Measurements from ENCODE around the gene ZFYVE19.
A peak's percentile ranks its signal among the peaks of the same experiment; 100 is the strongest.

The ZFYVE19 gene

GRCh38 chr15:40793216-40793989 lies 13.5 kb upstream of the ZFYVE19 start:
- Histone ChIP-seq H3K27ac (ENCODE audit: low read depth, low read length) (peak overlapping the region; percentile 78), H3K27me3 (ENCODE audit: insufficient read depth, low read length) (no peaks in the 10 kb centered on the region), H3K4me3 (ENCODE audit: low read depth, low read length) (peak overlapping the region; percentile 22), H3K4me1 (ENCODE audit: control insufficient read depth, insufficient read depth, low read length, unreplicated experiment) (peaks cover 19% of the 10 kb centered on the region), H3K79me2 (ENCODE audit: control insufficient read depth, insufficient read depth, low read length, unreplicated experiment) (peaks cover 34% of the 10 kb centered on the region), H3K36me3 (ENCODE audit: insufficient read depth, low read length) (0 out of 2 replicates have a peak, but pooled peaks cover 3% of the 10 kb centered on the region), H2AFZ (ENCODE audit: low read length, unreplicated experiment) (no peak overlapping the region)

- no peak overlapping the region for H3K27ac ChIP-seq (ENCODE audit: low read depth, low read length)
- H2AFZ ChIP-seq (ENCODE audit: low read length, unreplicated experiment) = no peak overlapping the region
- H3K79me2 ChIP-seq (ENCODE audit: control insufficient read depth, insufficient read depth, low read length, unreplicated experiment) = peaks cover 31% of the 10 kb centered on the region
- H3K4me1 ChIP-seq (ENCODE audit: control insufficient read depth, insufficient read depth, low read length, unreplicated experiment) = peaks cover 15% of the 10 kb centered on the region
- no peak overlapping the region for H3K4me3 ChIP-seq (ENCODE audit: low read depth, low read length)
- no peaks in the 10 kb centered on the region for H3K27me3 ChIP-seq (ENCODE audit: insufficient read depth, low read length)
- 0 out of 2 replicates have a peak, but pooled peaks cover 3% of the 10 kb centered on the region for H3K36me3 ChIP-seq (ENCODE audit: insufficient read depth, low read length)
Measured at GRCh38 chr15:40796041-40796440, 10.8 kb upstream of the ZFYVE19 start.

- H3K27me3 ChIP-seq (ENCODE audit: insufficient read depth, low read length) = no peaks in the 10 kb centered on the region
- H3K4me3 ChIP-seq (ENCODE audit: low read depth, low read length) = no peak overlapping the region
- H3K79me2 ChIP-seq (ENCODE audit: control insufficient read depth, insufficient read depth, low read length, unreplicated experiment) = peaks cover 31% of the 10 kb centered on the region
- H2AFZ ChIP-seq (ENCODE audit: low read length, unreplicated experiment) = no peak overlapping the region
- H3K27ac ChIP-seq (ENCODE audit: low read depth, low read length) = no peak overlapping the region
- H3K36me3 ChIP-seq (ENCODE audit: insufficient read depth, low read length) = 0 out of 2 replicates have a peak, but pooled peaks cover 3% of the 10 kb centered on the region
- peaks cover 15% of the 10 kb centered on the region for H3K4me1 ChIP-seq (ENCODE audit: control insufficient read depth, insufficient read depth, low read length, unreplicated experiment)
Measured at GRCh38 chr15:40796512-40796911, 10.4 kb upstream of the ZFYVE19 start.

GRCh38 chr15:40799523-40799922 lies 7.4 kb upstream of the ZFYVE19 start:
- H3K4me1 ChIP-seq (ENCODE audit: control insufficient read depth, insufficient read depth, low read length, unreplicated experiment) = no peaks in the 10 kb centered on the region
- H3K36me3 ChIP-seq (ENCODE audit: insufficient read depth, low read length) = no peaks in the 10 kb centered on the region
- H3K4me3 ChIP-seq (ENCODE audit: low read depth, low read length) = no peak overlapping the region
- no peaks in the 10 kb centered on the region for H3K27me3 ChIP-seq (ENCODE audit: insufficient read depth, low read length)
- H2AFZ ChIP-seq (ENCODE audit: low read length, unreplicated experiment) = no peak overlapping the region
- no peak overlapping the region for H3K27ac ChIP-seq (ENCODE audit: low read depth, low read length)
- H3K79me2 ChIP-seq (ENCODE audit: control insufficient read depth, insufficient read depth, low read length, unreplicated experiment) = peaks cover 41% of the 10 kb centered on the region

- no peak overlapping the region for H3K4me3 ChIP-seq (ENCODE audit: low read depth, low read length)
- no peak overlapping the region for H2AFZ ChIP-seq (ENCODE audit: low read length, unreplicated experiment)
- H3K36me3 ChIP-seq (ENCODE audit: insufficient read depth, low read length) = no peaks in the 10 kb centered on the region
- peaks cover 6% of the 10 kb centered on the region for H3K4me1 ChIP-seq (ENCODE audit: control insufficient read depth, insufficient read depth, low read length, unreplicated experiment)
- no peaks in the 10 kb centered on the region for H3K27me3 ChIP-seq (ENCODE audit: insufficient read depth, low read length)
- no peak overlapping the region for H3K27ac ChIP-seq (ENCODE audit: low read depth, low read length)
- H3K79me2 ChIP-seq (ENCODE audit: control insufficient read depth, insufficient read depth, low read length, unreplicated experiment) = peaks cover 49% of the 10 kb centered on the region
Measured at GRCh38 chr15:40803076-40803475, 3.8 kb upstream of the ZFYVE19 start.

GRCh38 chr15:40803688-40804087 lies 3.2 kb upstream of the ZFYVE19 start:
- H3K79me2 ChIP-seq (ENCODE audit: control insufficient read depth, insufficient read depth, low read length, unreplicated experiment) = peaks cover 48% of the 10 kb centered on the region
- H2AFZ ChIP-seq (ENCODE audit: low read length, unreplicated experiment) = no peak overlapping the region
- H3K36me3 ChIP-seq (ENCODE audit: insufficient read depth, low read length) = no peaks in the 10 kb centered on the region
- H3K27ac ChIP-seq (ENCODE audit: low read depth, low read length) = no peak overlapping the region
- no peak overlapping the region for H3K4me3 ChIP-seq (ENCODE audit: low read depth, low read length)
- peaks cover 10% of the 10 kb centered on the region for H3K4me1 ChIP-seq (ENCODE audit: control insufficient read depth, insufficient read depth, low read length, unreplicated experiment)
- no peaks in the 10 kb centered on the region for H3K27me3 ChIP-seq (ENCODE audit: insufficient read depth, low read length)

- Histone ChIP-seq H3K36me3 (ENCODE audit: insufficient read depth, low read length) (0 out of 2 replicates have a peak, but pooled peaks cover 5% of the 10 kb centered on the region), H3K4me1 (ENCODE audit: control insufficient read depth, insufficient read depth, low read length, unreplicated experiment) (peaks cover 10% of the 10 kb centered on the region), H3K27ac (ENCODE audit: low read depth, low read length) (peak overlapping the region; percentile 63; the same call in 1 of the 2 replicates), H3K79me2 (ENCODE audit: control insufficient read depth, insufficient read depth, low read length, unreplicated experiment) (peaks cover 44% of the 10 kb centered on the region), H3K4me3 (ENCODE audit: low read depth, low read length) (peak overlapping the region; percentile 93), H3K27me3 (ENCODE audit: insufficient read depth, low read length) (no peaks in the 10 kb centered on the region), H2AFZ (ENCODE audit: low read length, unreplicated experiment) (peak overlapping the region; percentile 94)
Measured at GRCh38 chr15:40806672-40807027, 239 bp upstream of the ZFYVE19 start.

- H2AFZ ChIP-seq (ENCODE audit: low read length, unreplicated experiment) = peak overlapping the region; percentile 65
- H3K27me3 ChIP-seq (ENCODE audit: insufficient read depth, low read length) = no peaks in the 10 kb centered on the region
- H3K4me3 ChIP-seq (ENCODE audit: low read depth, low read length) = peak overlapping the region; percentile 93
- H3K4me1 ChIP-seq (ENCODE audit: control insufficient read depth, insufficient read depth, low read length, unreplicated experiment) = peaks cover 10% of the 10 kb centered on the region
- H3K36me3 ChIP-seq (ENCODE audit: insufficient read depth, low read length) = 0 out of 2 replicates have a peak, but pooled peaks cover 5% of the 10 kb centered on the region
- H3K27ac ChIP-seq (ENCODE audit: low read depth, low read length) = no peak overlapping the region
- H3K79me2 ChIP-seq (ENCODE audit: control insufficient read depth, insufficient read depth, low read length, unreplicated experiment) = peaks cover 34% of the 10 kb centered on the region
Measured at GRCh38 chr15:40807888-40808461, 1.1 kb downstream of the ZFYVE19 start.

- no peak overlapping the region for H2AFZ ChIP-seq (ENCODE audit: low read length, unreplicated experiment)
- peaks cover 10% of the 10 kb centered on the region for H3K4me1 ChIP-seq (ENCODE audit: control insufficient read depth, insufficient read depth, low read length, unreplicated experiment)
- no peak overlapping the region for H3K4me3 ChIP-seq (ENCODE audit: low read depth, low read length)
- H3K27ac ChIP-seq (ENCODE audit: low read depth, low read length) = no peak overlapping the region
- H3K27me3 ChIP-seq (ENCODE audit: insufficient read depth, low read length) = no peaks in the 10 kb centered on the region
- peaks cover 8% of the 10 kb centered on the region; the same call in 1 of the 2 replicates for H3K36me3 ChIP-seq (ENCODE audit: insufficient read depth, low read length)
- H3K79me2 ChIP-seq (ENCODE audit: control insufficient read depth, insufficient read depth, low read length, unreplicated experiment) = peaks cover 25% of the 10 kb centered on the region
Measured at GRCh38 chr15:40808861-40809450, 2.1 kb downstream of the ZFYVE19 start.

- H3K79me2 ChIP-seq (ENCODE audit: control insufficient read depth, insufficient read depth, low read length, unreplicated experiment) = peaks cover 7% of the 10 kb centered on the region
- H3K27me3 ChIP-seq (ENCODE audit: insufficient read depth, low read length) = no peaks in the 10 kb centered on the region
Measured at GRCh38 chr15:40812721-40813425, 6.0 kb downstream of the ZFYVE19 start.

More at GRCh38 chr15:40812721-40813425, 6.0 kb downstream of the ZFYVE19 start:
- Histone ChIP-seq H3K4me1 (ENCODE audit: control insufficient read depth, insufficient read depth, low read length, unreplicated experiment) (peaks cover 6% of the 10 kb centered on the region), H3K27ac (ENCODE audit: low read depth, low read length) (no peak overlapping the region), H3K36me3 (ENCODE audit: insufficient read depth, low read length) (peaks cover 8% of the 10 kb centered on the region; the same call in 1 of the 2 replicates), H3K4me3 (ENCODE audit: low read depth, low read length) (no peak overlapping the region), H2AFZ (ENCODE audit: low read length, unreplicated experiment) (no peak overlapping the region)

All from ACC112 (cell line).